GM18951 (cell line): ENCODE measurements around the gene AGAP1.

Source experiments
- POLR2A ChIP-seq: IDR thresholded peaks from 4 replicates; pipeline ENCODE4 v1.6.1; 2011; ENCODE audit warnings: mild to moderate bottlenecking; ENCODE audit not compliant: insufficient read length, insufficient read depth; ENCODE audit errors: extremely low read depth
- in situ Hi-C: fragments of 300-500 bp; cut with MboI; formaldehyde crosslinking; loops from one replicate; pipeline ENCODE4 v1.12.0; 2022; ENCODE audit warnings: low sequenced_read_pairs, mixed read lengths, inconsistent platforms; ENCODE audit not compliant: unreplicated experiment

AGAP1 gene

DNA sequence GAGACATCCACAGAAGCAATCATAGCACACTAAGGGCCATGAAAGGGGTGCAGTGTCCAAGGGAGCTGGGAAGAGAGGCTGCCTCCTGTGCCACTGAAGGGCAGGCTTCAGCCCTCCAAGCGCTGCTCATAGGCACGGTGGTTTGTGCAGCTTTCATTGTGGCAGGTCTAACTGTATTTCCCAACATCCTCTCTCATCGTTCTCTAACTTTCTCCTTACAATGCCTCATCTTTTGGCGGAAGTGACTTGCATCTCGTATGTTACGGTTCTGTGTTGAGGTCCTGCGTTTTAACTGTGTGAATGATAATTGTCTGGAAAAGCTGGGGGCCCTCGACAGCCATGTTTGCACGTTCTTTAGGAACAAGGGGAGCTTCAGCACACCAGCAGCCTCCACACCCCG is 460.4 kb downstream of the AGAP1 start:
- in situ Hi-C loops: no loop called here
- TF ChIP-seq POLR2A: no peak

- in situ Hi-C loops: no loop called here
Measured at GRCh38 chr2:235954888-235955480, 461.1 kb downstream of the AGAP1 start.

DNA sequence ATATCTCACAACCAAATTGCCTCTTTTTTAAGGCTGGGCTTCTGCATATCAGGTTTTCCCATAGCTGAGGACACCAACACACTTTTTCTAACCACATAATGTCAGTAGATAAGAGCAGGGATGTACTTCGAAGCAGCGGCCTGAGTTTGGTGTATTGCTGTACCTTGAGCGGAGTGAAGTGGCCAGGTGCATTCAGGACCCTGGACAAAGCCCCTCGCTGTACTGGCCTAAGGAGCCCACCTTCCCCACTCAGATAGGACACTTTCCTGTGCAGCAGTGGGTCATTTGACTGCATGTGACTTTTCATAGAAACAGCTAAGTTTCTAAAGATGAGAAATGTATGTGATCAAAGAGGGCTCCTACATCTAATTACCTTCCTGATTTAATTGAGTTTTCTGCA is 461.8 kb downstream of the AGAP1 start:
- TF ChIP-seq POLR2A: no peak
- in situ Hi-C loops: no loop called here

More at GRCh38 chr2:235954888-235955480, 461.1 kb downstream of the AGAP1 start:
- no peak for TF ChIP-seq POLR2A

DNA sequence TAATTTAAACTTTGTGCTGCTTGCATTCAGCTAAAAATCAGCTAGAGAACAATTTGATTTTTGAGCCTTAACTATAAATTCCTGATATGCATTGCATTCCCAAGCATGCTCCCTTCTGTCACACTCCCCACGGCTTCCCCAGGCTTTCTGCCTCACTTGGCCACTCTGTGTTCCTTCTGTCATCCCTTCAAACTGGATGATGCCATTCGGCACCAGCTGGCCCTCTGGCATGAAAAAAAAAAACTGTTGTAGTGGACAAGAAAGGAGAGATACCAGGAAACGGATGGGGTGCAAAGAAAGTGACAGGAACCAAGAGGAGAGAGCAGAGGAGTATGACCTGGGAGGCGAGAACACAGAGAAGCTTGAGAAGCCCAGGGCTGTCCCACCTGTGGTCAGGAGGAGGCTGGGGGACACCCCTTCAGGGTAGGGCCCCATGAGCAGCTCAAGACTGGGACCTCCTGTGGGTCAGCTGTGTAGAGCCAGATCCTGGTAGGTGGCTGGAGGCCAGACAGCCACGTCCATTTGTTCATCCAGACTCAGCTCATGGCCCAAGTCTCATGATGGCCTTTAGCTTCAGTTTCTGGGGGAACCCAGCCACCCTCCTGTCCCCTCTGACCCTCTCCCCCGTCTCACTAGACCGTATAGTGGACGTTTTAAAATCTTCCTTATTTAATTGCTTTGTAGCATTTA is 462.6 kb downstream of the AGAP1 start:
- in situ Hi-C loops: no loop called here
- TF ChIP-seq POLR2A: no peak

- no peak for TF ChIP-seq POLR2A
- in situ Hi-C loops: no loop called here
Measured at GRCh38 chr2:235957251-235957650, 463.4 kb downstream of the AGAP1 start.

GRCh38 chr2:235958221-235958930 is 464.5 kb downstream of the AGAP1 start:
- TF ChIP-seq POLR2A: no peak
- in situ Hi-C loops: no loop called here

GRCh38 chr2:235958931-235959410 is 465.1 kb downstream of the AGAP1 start:
- in situ Hi-C loops: no loop called here
- TF ChIP-seq POLR2A: no peak

DNA sequence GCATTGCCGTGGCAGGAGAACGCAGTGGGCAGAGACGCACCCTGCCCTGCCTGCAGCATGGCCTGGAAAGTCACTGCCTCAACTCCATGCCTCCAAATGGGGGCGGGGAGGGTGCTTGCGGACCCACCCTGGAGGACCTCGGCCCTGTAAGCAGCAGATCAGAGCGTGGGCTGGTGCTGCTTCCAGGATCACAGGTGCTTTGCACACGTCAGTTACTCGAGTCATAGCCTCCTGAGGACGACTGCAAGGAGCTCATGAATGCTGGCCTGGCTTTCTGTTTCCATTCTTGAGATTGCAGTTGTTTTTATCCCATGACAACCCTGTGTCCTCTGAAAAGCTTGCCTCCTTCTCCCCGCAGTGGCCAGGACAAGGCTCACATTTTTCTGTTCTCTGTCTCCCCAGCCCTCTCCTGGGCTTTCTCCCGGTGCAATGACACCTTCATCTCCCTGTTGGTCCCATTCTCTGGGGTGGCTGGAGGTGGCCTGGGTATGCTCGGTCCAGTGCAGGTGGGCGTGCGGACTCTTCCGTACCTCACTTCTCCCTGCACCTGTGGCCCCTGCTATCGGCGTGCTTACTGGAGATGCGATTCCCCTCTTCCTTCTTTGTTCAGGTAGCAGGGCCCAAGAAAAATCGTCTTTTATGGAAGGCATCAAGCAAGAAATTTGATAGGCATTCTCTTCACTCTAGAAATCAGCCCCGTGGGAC is 466.3 kb downstream of the AGAP1 start:
- no peak for TF ChIP-seq POLR2A
- in situ Hi-C loops: no loop called here

GRCh38 chr2:235960716-235961640 is 467.1 kb downstream of the AGAP1 start:
- in situ Hi-C loops: no loop called here
- TF ChIP-seq POLR2A: no peak

DNA sequence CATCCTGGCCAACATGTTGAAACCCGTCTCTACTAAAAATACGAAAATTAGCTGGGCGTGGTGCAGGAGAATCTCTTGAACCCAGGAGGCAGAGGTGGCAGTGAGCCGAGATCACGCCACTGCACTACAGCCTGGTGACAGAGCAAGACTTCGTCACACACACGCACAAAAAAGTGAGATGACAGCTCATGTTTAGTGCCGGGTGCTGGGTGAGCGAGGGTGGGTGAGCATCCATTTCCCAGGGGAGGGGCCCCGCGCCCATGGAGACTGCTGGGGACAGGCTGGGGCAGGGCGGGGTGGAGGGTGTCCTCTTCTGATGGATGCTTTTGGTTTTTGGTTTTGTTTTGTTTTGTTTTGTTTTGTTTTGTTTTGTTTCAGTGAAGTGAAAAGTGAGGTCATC is 467.9 kb downstream of the AGAP1 start:
- TF ChIP-seq POLR2A: no peak
- in situ Hi-C loops: no loop called here

DNA sequence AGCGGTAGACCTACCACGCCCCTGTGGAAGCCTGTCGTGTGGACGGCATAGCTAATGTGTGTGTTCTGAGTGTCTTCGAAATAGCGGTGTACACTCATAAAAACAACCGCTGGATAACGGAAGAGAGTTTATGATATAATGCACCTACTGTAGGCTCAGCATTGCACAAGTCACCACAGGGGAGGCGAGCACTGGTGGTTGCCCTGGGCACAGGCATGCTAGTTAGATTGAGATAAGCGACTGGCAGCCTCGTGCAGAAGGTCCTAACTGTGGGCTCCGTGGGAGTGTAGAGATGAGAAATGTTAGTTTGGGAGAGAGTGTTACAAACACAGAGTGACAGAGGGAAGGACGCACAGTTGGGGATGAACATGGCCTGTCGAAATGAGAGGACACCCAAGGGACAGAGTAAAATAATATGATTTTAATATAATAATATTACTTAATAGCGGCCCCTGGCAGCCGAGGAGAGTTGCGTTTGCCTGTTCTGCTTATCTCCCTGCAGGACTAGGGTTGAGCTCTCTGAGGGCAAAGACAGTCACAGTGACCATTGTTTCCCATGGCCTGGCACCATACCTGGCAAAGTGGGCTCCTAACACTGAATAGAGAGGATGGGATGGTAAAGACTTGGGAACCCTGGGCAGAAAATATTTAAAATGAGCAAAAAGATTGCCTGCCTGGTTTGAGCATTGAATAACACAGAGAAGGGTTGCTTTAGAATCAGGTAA is 470.2 kb downstream of the AGAP1 start:
- TF ChIP-seq POLR2A: no peak
- in situ Hi-C loops: no loop called here
